CD4-positive, alpha-beta T cell treated with Interleukin-1 beta for 1 hour (primary cell): ENCODE measurements around the gene HS6ST3.
"Not testable (repeated sequence)": the region's sequence is repeated elsewhere in the genome, so short reads cannot be mapped to it uniquely, and the experiment has no call there.

ENCODE experiments used
- DNase-seq, 2 donors: peaks; one replicate each; pipeline ENCODE4 v3.0.0-alpha.2; 2020 to 2022

The HS6ST3 gene

GRCh38 chr13:96093296-96094006 lies 3.5 kb downstream of the HS6ST3 start:
- DNase-seq = no peak

GRCh38 chr13:96100457-96101220 lies 10.7 kb downstream of the HS6ST3 start:
- DNase-seq = no peak

- no peak for DNase-seq
Observed at GRCh38 chr13:96104516-96104915, 14.6 kb downstream of the HS6ST3 start.

GRCh38 chr13:96108072-96108471 lies 18.2 kb downstream of the HS6ST3 start:
- DNase-seq = not testable (repeated sequence)

GRCh38 chr13:96109125-96109524 lies 19.2 kb downstream of the HS6ST3 start:
- DNase-seq = no peak

GRCh38 chr13:96112936-96113335 lies 23.0 kb downstream of the HS6ST3 start:
- no peak for DNase-seq

GRCh38 chr13:96115368-96115767 lies 25.5 kb downstream of the HS6ST3 start:
- not testable (repeated sequence) for DNase-seq

GRCh38 chr13:96119921-96120320 lies 30.0 kb downstream of the HS6ST3 start:
- no peak for DNase-seq

GRCh38 chr13:96130818-96131340 lies 41.0 kb downstream of the HS6ST3 start:
- no peak for DNase-seq

- DNase-seq = no peak
Observed at GRCh38 chr13:96141032-96141431, 51.1 kb downstream of the HS6ST3 start.

GRCh38 chr13:96159725-96160124 lies 69.8 kb downstream of the HS6ST3 start:
- no peak for DNase-seq

GRCh38 chr13:96161141-96161540 lies 71.2 kb downstream of the HS6ST3 start:
- no peak for DNase-seq

- DNase-seq = no peak
Observed at GRCh38 chr13:96165840-96166239, 75.9 kb downstream of the HS6ST3 start.

GRCh38 chr13:96172066-96172465 lies 82.2 kb downstream of the HS6ST3 start:
- no peak for DNase-seq

- DNase-seq = no peak
Observed at GRCh38 chr13:96178759-96179158, 88.9 kb downstream of the HS6ST3 start.

- DNase-seq = no peak
Observed at GRCh38 chr13:96179309-96179708, 89.4 kb downstream of the HS6ST3 start.

- no peak for DNase-seq
Observed at GRCh38 chr13:96181911-96182310, 92.0 kb downstream of the HS6ST3 start.

- DNase-seq = no peak
Observed at GRCh38 chr13:96185818-96186217, 95.9 kb downstream of the HS6ST3 start.

GRCh38 chr13:96191367-96191766 lies 101.5 kb downstream of the HS6ST3 start:
- no peak for DNase-seq

GRCh38 chr13:96193728-96194310 lies 103.9 kb downstream of the HS6ST3 start:
- no peak for DNase-seq

- DNase-seq = no peak
Observed at GRCh38 chr13:96198038-96198437, 108.1 kb downstream of the HS6ST3 start.

- no peak for DNase-seq
Observed at GRCh38 chr13:96199315-96199714, 109.4 kb downstream of the HS6ST3 start.

GRCh38 chr13:96200810-96201209 lies 110.9 kb downstream of the HS6ST3 start:
- DNase-seq = no peak

GRCh38 chr13:96202315-96202714 lies 112.4 kb downstream of the HS6ST3 start:
- no peak for DNase-seq
